Measurements from ENCODE around the gene TSPO. TPM values are rescaled to one million over a fixed set of nuclear protein-coding genes. Genes with fewer than 3 reads are reported as not detected.

Gene TSPO
- 100 to 1,000 TPM; 276 to 910 (median 610) TPM for total RNA-seq

DNA sequence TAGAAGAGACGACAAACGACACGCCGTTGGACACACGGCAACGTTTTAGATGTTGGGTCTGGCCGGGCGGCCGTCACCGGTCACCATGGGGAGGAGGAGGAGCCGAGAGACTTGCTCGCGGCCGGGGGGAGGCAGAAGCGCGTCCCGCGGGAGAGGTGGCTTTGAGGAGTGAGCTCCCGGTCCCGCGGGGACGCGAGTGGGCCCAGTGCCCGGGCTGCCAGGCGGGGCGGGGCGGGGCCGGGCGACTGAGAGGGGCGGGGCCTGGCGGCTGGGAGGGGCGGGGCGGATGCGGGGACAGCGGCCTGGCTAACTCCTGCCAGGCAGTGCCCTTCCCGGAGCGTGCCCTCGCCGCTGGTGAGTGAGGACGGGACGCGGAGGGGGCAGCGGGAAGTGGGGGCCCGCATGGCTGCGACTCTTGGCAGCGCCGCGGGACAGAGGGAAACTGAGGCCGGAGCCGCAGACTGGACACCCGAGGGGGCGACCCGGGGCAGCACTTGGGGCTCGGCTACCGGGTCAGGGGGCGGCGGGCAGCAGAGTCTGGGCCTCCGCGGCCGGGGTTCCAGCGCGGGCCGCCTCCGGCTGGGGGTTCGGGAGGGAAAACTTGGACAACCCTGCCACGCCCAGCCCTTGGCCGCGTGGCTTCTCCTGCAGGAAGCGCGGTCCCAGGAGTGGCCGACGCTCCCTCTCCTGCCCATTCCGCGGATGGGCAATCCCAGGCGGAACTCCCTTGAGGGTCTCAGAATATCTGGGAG lies at the start of gene TSPO:
TSS of gene TSPO (plus strand) at position 309 of the 752 bp plus-strand sequence. CDS start 7,680 bp downstream, outside the sequence.
- no peak for TF ChIP-seq CTCF (IDR thresholded peaks at IDR 0.05; ENCODE audit: low read depth)

GRCh38 chr22:43106302-43106701 lies 45.1 kb upstream of the TSPO start:
- no peak for TF ChIP-seq CTCF (IDR thresholded peaks at IDR 0.05; ENCODE audit: low read depth)

DNA sequence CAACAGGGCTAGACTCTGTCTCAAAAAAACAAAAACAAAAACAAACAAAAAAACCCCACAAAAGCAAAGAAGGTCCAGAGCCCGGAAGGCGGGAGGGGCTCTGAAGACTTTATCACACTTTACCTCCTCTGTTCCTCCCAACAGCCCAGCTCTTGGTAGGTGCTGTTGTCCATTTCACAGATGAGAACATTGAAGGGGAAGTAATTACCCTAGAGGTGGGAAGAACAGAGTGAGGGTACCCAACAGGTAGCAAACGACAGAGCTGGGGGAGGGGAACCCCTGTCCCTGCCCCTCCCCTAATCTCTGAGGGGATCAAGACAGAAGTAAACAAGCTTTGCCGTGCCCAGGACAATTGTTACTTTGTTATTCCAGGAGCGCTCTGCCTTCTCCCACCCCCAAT lies 41.8 kb upstream of the TSPO start:
- TF ChIP-seq CTCF (IDR thresholded peaks at IDR 0.05; ENCODE audit: low read depth), result no peak

DNA sequence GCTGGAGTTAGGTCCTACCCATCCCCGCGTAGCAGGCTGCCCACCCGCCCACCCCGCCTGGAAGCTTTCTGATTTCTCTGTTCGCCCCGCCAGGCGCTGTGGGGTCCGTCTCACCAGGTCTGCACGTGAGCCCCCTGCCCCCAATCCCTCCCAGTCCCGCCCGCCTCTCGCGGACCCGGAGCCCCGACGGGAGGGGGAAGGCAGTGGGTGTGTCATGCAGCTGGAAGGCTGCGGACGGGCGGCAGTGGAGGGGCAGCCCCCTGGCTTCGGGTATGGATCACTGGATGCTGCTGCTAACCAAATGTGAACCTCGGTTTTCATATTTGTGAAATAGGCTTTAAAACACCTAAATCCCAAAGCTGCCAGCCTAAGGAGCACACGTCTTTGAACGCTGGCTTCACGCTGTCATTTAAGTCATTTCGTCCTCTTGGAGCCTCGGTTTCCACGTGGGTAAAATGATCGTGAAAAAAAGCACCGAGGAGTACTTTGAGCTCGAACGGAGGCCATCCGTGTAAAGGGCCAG lies 41.4 kb upstream of the TSPO start:
- TF ChIP-seq CTCF (IDR thresholded peaks at IDR 0.05; ENCODE audit: low read depth), result no peak

DNA sequence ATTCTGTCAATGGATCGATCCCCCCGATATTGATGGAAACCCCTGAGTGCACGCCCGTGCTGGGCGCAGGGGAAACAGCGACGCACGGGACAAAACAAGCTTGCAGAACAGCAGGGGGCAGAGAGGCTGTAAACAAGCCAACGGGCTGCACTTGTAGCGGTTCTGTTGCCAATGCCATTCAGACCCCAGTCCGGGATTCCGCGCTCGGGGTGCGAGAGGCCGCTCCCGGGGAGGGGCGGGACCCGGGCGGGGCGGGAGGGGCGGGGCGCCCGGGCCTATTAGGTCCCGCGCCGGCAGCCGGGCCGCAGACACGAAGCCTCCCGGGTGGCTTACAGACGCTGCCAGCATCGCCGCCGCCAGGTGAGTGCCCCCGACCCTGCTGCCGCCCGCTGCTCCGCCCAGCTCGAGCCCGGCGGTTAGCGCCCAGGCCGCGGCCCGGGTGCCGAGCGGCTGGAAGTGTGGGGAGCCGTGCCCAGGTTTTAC lies 40.9 kb upstream of the TSPO start, which contains the start of gene BIK:
TSS of gene BIK (plus strand) at position 307 of the 483 bp plus-strand sequence. CDS start 13,273 bp downstream, outside the sequence.
- TF ChIP-seq CTCF (IDR thresholded peaks at IDR 0.05; ENCODE audit: low read depth), result no peak

GRCh38 chr22:43110927-43111623 lies 40.3 kb upstream of the TSPO start:
- no peak for TF ChIP-seq CTCF (IDR thresholded peaks at IDR 0.05; ENCODE audit: low read depth)

All from subcutaneous adipose tissue (tissue), 4 donors.